SK-N-SH (cell line): ENCODE data around the gene GSTM4.
"Not testable (repeated sequence)": the region's sequence is repeated elsewhere in the genome, so short reads cannot be mapped to it uniquely, and the experiment has no call there.

Experiments
- CHD2 ChIP-seq: fragments of 150-350 bp; IDR thresholded peaks from 2 replicates; pipeline ENCODE4 v1.6.1; 2018; ENCODE audit warnings: low read length; ENCODE audit not compliant: partially characterized antibody
- EZH2phosphoT487 ChIP-seq: fragments of 200-600 bp; sonication (generic); IDR thresholded peaks from 2 replicates; pipeline ENCODE4 v1.6.1; 2017; ENCODE audit warnings: low read depth, mixed run types, mild to moderate bottlenecking, antibody characterized with exemption, moderate library complexity, borderline replicate concordance

DNA sequence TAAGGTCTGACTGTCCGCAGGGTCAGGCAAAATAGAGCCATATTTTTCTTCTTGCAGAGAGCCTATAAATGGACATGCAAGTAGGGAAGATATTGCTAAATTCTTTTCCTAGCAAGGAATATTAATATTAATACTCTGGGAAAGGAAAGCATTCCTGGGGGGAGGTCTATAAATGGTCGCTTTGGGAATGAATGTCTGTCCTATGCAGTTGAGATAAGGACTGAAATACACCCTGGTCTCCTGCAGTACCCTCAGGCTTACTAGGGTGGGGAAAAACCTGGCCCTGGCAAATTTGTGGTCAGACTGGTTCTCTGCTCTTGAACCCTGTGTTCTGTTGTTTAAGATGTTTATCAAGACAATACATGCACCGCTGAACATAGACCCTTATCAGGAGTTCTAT is 47.0 kb downstream of the GSTM4 start:
- TF ChIP-seq CHD2, EZH2phosphoT487: not testable (repeated sequence)
